ENCODE results near the gene TWIST2. TPM values are rescaled to one million over a fixed set of nuclear protein-coding genes. Genes with fewer than 3 reads are reported as not detected.

Gene TWIST2
- polyA plus RNA-seq, 3 donors: 3.8 to 9.0 (median 4.3) TPM

DNA sequence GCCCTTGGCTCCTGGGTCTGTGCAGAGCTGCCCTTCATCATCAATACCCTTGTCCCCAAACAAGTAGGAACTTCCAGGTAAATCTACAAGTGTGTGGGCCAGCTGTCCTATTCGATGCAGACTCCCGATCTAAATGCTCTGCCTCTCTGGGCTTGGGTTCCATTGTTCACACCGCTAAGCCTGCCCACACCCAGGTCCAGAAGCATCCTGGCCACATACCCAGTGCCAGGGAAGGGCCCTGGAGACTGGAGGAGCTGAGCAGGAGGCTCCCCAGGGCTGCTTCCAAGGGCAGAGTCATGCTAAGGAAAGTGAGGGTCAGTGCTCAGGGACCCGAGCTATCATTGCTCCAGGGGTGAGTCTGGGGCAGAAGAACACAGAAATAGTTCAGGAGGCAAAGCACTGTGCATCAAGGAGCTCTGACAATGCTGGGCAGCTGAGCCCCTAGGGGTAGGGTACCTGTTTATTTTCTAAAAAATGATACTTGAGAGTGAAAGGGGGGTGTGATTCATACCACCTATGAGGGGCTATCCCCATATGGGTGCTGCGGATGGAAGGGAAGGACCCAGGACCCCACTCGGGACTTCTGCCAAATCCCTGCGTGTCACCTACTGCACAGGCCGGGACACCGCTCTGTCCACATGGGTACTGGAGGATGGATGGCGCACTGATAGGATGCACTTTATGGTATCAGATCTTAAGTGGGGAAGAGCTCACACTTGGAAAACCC is 25.8 kb upstream of the TWIST2 start:
- DNase-seq (ENCODE audit: extremely low read depth in 1 of 11, low read depth in 9 of 11, low spot score in 4 of 11): no peak

DNA sequence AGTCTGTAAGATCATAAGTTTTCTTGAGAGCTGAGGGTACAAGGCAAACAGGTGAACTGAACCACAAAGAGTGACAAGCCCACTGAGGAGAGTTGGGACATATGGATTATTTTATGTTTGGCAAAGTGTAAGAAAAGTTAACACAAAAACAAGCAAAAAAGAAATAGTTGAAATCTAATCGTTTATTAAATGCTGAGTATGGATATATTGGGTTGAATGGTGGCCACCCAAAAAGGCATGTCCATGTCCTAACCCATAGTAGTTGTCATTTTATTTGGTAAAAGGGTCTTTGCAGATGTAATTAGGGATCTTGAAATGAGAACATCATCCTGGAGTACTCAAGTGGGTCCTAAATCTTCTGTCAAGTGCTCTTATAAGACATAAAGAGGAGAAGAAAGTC is 24.9 kb upstream of the TWIST2 start:
- DNase-seq (ENCODE audit: extremely low read depth in 1 of 11, low read depth in 9 of 11, low spot score in 4 of 11): no peak

DNA sequence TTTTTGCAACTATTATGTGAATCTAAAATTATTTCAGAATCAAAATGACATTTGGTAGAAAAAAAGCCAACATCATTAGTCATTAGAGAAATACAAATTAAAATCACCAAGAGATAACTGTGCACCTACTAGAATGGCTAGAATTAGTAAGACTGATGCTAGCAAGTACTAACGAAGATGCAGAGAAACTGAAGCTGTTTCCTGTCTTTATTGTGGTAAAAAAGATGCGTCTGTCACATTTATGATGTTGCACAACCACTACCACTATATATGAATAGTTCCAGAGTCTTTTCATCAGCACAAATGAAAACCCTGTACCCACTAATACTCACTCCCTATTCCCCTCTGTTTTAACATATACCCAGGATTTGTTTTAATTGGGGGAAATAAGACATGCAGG is 16.7 kb upstream of the TWIST2 start:
- no peak for DNase-seq (ENCODE audit: extremely low read depth in 1 of 11, low read depth in 9 of 11, low spot score in 4 of 11)

DNA sequence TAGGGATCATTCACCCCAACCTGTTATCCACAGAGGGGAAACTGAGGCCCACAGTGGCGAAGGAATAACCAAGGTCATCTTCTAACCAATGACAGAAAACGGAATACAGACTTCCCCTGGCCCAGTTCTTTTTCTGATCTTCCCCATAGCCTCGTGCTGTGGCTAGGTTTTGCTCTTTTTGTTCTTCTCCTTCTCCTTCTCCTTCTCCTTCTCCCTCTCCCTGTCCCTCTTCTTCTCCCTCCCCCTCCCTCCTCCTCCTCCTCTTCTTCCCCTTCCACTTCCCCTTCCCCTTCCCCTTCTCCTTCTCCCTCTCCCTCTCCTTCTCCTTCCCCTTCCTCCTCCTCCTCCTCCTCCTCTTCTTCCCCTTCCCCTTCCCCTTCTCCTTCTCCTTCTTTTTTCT is 12.9 kb upstream of the TWIST2 start:
- DNase-seq (ENCODE audit: extremely low read depth in 1 of 11, low read depth in 9 of 11, low spot score in 4 of 11): no peak

DNA sequence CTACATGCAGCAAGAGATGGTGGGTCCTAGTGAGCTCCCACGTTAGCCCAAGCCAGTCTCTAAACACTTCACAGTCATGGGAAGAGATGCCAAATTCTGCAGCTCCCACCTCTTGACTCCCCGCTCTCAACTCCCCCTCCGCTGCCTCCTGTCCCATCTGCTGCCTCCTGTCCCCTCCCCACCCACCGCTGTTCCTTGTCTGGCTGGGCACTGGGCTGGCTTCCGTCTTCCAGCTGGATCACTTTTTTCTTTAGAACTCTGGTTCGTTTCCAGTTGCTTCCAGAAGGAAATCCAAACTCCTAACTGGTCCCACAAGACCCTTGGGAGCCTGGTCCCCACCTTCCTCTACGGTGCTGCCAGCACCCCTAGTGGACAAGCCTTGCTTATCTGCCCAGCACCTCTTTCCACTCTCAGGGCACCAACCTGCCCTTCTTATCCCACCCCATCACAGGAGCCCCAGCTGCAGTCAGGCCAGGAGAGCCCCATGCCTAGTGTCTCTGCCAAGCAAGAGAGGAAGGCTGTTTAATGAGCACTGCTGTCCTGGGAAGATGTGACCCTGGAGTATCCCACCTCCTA is 12.1 kb upstream of the TWIST2 start:
- no peak for DNase-seq (ENCODE audit: extremely low read depth in 1 of 11, low read depth in 9 of 11, low spot score in 4 of 11)

DNA sequence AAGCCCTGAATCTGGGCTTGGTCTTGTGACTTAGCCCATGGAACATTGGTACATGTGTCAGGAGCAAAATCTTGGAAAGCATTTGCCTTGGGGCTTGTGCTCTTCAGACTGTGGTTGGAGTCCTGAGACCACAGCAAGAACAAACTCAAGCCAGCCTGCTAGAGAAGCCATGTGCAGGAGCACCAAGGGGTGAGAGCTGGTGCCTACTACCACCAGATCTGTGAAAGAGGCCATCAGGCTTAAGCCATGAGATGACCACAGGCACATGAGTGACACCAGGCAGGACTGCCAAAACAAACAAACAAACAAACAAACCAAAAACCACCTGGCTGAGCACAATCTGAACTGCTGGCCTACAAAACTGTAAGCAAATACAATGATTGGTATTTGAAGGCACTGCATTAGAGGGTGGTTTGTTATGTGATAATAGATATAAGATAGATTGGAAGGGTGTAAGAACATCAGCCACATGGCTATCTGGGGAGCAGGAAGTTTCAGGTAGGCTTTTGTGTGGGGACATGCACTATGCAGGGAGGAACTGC is 9.0 kb upstream of the TWIST2 start:
- no peak for DNase-seq (ENCODE audit: extremely low read depth in 1 of 11, low read depth in 9 of 11, low spot score in 4 of 11)

DNA sequence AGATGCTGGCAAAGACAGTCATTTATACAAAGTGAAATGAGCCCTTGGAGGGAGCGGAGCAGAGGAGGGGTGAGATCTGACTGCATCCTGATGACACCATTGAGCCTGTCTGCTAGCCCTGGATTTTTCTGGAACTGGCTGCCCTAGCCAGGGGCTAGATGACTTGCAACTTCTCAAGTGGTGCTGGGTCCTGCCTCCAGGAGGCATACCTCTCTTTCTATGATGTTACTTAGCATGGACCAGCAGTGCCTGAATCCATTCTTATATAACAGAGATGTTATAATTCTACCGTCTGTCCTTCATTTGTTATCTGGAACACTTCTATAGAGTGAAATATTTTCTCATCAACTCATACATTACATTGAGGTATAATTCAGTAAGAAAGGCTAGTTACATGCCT is 8.5 kb upstream of the TWIST2 start:
- no peak for DNase-seq (ENCODE audit: extremely low read depth in 1 of 11, low read depth in 9 of 11, low spot score in 4 of 11)

DNA sequence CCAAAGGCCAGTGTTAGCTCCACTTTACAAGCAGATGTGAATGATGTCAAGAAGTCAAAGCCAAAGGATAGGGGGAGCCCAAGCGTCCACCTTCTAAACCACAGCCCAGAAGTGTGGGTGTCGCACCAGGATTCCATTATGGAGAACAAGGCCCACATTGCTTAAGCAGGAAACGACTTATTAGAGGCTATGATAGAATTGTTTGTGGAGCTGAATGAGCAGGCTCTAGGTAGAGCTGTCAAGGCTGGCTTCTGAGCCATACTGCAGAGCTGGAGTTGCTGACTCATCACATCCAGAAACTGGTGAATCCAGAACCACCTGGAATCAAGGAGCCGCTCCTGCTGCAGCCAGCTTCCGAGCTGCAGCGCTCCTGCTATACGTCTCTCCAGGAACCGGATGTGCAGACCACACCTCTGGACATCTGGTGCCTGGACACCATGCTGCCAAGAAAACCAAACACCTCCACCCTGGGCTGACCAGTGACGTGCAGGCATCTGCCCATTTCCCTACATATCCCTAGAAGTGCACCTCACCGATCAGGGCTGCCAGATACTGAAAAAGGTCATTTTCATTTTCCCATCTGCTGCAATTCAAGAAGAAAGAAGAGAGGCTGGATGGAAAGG is 6.2 kb upstream of the TWIST2 start:
- DNase-seq (ENCODE audit: extremely low read depth in 1 of 11, low read depth in 9 of 11, low spot score in 4 of 11): no peak

DNA sequence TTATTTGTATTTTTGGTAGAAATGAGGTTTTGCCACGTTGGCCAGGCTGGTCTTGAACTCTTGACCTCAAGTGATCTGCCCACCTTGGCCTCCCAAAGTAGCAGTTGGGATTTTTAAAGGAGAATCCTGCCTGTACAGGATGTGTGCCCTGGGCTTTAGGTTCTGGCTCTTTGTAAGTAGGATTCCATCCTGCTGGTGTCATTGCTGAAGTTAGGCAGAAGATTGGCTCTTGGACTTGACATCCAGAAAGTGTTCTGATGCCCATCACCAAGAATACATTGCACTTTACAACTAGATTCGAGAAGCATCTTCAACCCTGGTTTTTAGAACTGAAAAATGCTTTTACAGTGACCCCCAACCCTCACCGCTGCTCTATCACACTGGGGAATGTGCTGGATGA is 4.4 kb upstream of the TWIST2 start:
- DNase-seq (ENCODE audit: extremely low read depth in 1 of 11, low read depth in 9 of 11, low spot score in 4 of 11): no peak

DNA sequence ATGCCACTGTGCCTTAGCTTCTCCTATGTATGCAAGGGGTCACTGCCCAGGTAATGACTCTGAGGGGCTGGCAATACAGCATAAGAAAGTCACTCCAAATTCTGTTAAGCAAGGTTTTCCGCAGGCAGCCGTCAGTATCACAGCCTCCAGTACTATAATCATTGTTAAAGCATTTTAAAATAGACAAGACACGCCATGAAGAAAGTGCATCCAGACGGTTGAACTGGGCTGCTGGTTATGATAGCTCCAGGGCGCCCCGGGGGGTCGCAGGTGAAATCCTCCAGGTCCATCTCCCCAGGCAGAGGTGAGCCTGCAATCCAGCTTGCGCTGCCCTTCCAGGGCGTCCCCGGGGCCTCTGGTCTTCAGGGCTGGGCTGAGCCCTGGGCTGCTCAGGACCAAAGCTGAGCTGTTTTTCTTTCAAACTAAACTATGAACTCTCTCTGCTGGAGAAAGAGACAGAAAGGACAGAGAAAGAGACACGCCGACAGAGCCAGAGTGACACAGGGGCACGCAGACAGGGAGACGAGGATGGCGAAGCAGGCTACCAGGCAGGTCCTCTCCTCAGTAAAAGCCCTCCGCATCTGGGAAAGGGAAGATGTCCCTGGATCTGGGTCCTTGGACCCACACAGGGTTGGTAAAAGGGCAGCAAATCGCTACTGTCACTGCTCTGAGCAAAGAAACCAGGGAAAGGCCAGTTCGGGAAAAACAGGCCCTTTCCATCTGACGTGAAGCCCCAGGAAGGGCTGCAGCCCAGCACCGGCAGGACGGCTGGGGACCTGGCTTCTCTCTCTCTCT is 2.1 kb upstream of the TWIST2 start:
- no peak for DNase-seq (ENCODE audit: extremely low read depth in 1 of 11, low read depth in 9 of 11, low spot score in 4 of 11)

DNA sequence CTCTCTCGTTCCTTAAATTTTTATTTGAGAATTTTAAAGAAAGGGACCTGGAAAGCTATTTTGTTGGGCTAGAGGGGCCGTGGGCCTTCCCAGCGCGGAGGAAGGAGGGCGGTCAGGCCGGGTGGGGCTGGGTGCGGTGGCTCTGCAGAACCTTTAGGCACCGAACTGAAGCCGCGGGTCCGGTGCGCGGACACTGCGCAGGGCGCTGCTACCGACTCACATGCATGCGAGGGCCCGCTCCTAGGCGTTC is 1.6 kb upstream of the TWIST2 start:
- no peak for DNase-seq (ENCODE audit: extremely low read depth in 1 of 11, low read depth in 9 of 11, low spot score in 4 of 11)

DNA sequence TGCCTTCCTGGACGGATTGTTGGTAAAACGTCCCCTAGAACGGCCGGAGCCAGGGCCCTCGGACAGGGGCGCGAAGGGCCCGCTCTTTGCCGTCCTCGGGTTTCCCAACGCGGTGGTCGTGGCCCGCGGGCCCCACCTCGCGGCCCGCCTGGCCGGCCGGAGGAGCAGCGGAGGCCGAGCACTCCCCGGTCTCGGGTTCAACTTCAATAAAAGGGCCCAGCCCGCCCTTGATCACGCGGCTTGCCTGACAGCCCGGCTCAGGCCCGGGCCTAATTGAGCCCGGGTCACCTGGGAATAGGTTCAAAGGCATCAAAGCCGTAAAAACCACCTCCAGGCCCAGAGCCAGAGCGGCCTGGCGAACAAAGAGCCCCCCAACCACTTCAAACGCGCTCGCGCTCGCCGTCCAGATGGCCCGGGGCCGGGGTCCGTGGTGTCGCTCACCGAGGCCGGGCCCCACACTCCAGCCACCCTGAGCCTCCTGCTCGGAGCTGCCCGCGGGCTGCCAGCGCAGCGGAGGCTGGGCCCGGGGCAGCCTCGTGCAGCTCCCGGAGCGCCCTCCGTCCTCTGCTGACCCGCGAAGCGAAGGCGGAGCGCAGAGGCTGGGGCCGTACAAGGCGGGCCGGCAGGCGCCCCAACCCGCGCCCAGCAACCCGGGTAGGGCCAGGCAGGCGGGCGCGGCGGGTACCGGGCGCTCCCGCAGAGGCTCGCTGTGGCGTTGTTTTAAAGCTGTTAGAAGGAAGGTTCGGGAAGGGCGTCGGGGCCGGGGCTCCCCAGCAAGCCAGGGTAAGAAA is 1.1 kb upstream of the TWIST2 start:
- no peak for DNase-seq (ENCODE audit: extremely low read depth in 1 of 11, low read depth in 9 of 11, low spot score in 4 of 11)

DNA sequence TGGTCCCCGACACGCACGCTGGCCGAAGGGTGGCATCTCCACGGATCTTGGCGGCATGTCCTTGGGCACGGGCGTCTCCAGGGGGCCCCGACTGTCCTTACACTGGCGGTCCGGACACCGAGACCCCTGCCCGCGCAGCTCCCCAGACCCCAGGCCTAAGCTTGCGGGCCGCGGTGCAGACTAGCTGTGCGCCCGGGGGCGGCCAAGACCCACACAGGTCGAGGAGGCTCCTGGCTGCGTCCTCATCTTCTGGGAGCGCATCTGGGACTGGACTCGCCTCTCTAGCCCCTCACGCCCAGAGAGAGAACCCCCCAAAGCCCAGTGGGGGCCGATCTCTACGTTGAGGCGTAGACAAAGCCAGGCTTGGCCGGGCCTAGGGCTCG is 475 bp upstream of the TWIST2 start:
- no peak for DNase-seq (ENCODE audit: extremely low read depth in 1 of 11, low read depth in 9 of 11, low spot score in 4 of 11)

DNA sequence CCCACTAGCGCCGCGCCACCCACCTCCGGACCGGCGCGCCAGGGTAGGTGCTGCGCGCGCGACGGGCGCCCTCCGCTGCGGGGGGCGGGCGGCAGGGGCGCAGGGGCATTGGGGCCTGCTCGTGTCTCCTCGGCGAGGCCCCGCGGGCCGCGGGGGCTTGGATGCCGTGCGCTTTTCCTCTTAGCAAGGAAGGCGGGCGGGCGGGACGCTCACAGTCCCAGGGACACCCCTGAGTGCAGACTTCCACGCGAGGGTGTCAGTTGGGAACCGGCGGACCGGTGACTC is 748 bp downstream of the TWIST2 start:
- no peak for DNase-seq (ENCODE audit: extremely low read depth in 1 of 11, low read depth in 9 of 11, low spot score in 4 of 11)

DNA sequence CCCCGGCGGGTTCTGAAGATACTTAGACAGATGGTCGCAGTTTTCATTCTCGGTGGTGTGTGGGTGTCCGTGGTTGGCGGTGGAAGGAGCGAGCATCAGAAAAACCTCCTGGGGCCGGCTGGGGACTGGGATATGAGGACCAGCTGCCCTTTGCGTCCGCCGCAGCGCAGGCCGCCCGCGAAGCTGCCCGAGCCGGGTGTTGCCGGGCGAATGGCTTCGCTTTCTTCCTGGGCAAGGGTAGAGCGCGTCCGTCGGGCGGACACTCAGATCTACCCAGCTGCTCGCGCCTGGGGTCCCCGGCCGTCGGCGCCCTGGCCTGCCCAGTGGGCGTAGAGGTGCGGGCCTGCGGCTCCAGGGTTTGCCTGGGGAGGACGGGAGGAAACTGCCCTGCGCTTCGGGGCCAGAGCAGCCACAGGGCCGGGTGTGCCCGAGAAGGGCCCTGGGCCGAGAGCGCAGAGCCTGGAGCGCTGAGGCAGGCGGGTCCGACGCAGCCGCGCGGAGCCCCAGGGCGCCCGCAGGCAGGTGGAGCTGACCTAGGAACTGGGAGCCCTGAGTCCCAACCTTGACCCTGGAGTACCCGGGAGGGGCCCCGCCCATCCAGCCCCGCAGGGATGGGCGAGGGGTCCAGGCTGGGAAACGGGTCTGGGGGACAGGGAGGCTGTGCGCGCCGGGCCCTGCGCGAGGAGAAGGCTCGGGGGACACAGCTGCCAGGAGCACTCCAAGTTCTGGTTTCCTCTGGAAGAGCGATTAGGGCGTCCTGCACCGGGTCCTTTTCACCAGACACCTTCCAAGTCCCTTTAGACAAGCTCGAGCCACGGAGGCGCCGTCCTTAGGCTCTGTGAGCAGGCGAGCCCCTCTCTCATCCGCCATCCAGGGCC is 1.3 kb downstream of the TWIST2 start:
- no peak for DNase-seq (ENCODE audit: extremely low read depth in 1 of 11, low read depth in 9 of 11, low spot score in 4 of 11)

DNA sequence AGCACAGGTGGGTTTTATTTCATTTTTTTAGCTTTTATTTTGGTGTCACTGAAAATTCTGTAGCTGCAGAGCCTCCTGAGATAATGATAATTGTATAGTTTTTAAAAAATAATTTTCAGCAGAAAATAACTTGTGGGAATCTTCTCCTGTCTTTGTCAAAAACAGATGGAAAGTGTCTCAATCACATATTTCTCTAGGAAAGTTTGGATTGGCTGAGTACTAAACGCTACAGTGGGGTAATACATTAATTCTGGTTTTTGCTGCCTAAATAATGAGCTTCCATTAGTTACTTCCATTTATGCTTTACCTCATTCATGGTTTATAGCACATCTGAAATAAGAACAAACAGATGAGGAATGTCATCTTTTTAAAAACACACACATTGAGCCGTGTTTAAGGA is 2.2 kb downstream of the TWIST2 start:
- no peak for DNase-seq (ENCODE audit: extremely low read depth in 1 of 11, low read depth in 9 of 11, low spot score in 4 of 11)

DNA sequence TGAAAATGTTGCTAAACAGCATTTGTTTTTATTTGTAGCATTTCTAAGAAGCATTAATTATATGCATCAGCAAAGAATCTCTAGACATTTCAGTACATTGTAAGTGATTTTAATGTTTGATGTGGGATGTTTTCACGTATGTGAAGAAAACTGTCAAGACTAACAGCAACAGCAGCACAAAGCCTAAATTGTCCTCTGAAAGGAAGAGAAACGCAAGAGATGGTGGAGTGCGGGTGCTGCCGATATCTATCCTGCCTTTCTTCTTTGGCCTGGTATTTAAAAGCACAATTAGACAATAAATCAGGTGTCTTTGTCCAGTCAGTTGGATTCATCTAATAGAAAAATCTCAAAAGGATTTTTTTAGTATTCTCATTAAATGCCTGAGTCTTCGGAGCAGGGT is 3.1 kb downstream of the TWIST2 start:
- DNase-seq (ENCODE audit: extremely low read depth in 1 of 11, low read depth in 9 of 11, low spot score in 4 of 11): no peak

DNA sequence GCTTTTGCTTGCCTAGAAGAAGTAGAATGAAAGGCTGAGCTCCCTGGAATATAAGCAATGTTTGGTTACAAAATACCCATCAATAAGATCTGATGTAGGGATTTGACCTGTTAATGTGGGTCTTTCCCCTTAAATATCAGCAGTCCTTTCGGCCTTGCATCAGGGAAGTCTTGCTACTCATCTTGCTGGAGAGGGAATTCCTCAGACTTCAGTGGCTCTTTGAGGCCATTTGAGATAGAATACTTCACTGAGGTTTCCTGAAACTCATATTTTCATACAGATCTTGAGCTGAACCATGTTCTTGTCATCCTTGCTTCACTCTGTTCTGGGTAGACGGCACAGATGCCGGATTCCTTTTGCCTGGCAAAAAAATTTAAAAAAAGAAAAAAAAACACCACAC is 3.9 kb downstream of the TWIST2 start:
- DNase-seq (ENCODE audit: extremely low read depth in 1 of 11, low read depth in 9 of 11, low spot score in 4 of 11): no peak
